ENCODE data around the gene GCG.

The GCG gene

DNA sequence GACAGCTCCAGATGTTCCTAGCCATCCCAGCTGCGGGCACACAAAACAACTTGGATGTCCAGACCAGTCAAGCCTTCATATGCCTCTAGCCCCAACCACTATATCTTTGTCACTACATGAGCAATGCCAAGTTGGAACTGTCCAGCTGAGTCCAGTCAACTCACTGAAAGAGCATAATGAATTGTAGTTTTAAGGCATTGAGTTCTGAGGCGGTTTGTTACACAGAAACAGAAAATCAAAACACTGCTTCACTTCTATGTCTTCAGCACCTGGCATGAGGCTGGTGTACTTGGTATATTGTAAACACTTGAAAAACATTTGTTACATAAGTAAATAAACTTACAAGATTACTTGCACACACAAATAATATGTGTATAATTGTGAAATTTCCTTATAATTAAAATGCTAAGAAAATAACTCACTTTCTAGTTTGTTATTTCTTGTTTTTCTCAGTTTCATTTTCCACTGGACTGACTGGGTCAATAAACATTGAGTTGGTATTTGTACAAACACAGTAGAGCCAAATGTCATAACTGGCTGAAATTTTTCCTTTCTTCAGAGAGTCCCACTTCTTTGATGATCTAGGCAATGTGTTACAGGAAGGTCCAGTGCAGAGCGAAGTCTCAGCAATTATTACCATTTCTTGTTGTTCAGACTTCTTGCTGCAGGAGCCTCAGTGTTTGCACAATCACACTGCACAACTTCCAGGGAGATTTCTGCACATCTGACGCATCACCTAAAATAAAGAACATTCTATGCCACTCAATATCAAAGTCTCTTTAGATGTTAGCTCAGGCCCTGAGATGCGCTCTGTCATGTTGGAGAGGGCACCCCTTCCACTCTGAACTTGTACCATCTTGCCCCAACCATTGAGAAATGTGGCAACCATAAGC, 39.8 kb downstream of the GCG start:
- no peak for DNase-seq (ENCODE audit: low read depth)
- no peak overlapping the region for H3K4me3 ChIP-seq (ENCODE audit: low read depth, low read length)

DNA sequence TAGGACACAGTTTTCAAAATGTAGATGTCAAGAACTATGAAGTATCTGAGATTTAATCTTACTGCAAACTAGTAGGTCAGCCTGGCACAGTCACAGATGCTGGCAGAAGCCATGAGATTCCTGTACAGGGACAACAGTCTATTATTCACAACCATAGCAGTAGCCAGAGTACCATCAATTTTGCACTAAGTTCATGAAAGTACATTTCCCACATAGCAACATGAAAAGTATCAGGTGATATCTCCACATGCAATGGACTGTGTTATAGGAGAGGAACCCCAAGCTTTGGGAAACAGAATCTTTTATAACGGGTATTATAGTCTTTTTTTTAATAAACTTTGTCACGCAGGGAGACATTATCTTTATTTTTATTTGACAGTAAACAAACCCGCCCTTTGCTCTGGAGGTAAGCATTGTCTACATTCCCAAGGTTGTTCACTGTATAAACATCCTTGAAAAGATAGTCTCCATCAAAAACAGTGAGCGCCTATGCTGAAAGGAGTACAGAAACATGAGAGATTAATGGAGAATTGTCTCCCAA, 44.6 kb downstream of the GCG start:
- DNase-seq (ENCODE audit: low read depth), result no peak
- H3K4me3 ChIP-seq (ENCODE audit: low read depth, low read length), result no peak overlapping the region

DNA sequence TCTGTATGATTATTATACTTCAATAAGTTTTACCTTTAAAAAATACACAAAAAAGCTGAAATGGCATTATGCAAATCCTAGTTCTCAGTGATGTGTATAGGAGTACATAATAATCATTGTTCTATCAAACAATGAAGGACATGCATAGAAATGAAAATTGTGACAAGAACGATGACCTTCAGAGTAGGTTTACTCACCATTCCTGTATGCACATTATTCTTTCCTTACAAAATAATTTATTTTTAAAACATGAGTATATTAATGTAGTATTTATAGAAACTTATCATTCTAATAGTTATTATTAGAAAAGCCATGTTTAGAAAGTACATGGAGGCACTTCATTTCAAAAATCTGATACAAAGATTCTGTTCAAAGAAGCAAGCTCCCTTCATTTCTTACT, 45.3 kb downstream of the GCG start:
- DNase-seq (ENCODE audit: low read depth), result no peak

GRCh38 chr2:162106146-162106551, 45.9 kb downstream of the GCG start:
- H3K4me3 ChIP-seq (ENCODE audit: low read depth, low read length), result no peak overlapping the region
- no peak for DNase-seq (ENCODE audit: low read depth)

More for the DNA sequence above, 45.3 kb downstream of the GCG start:
- H3K4me3 ChIP-seq (ENCODE audit: low read depth, low read length), result no peak overlapping the region

DNA sequence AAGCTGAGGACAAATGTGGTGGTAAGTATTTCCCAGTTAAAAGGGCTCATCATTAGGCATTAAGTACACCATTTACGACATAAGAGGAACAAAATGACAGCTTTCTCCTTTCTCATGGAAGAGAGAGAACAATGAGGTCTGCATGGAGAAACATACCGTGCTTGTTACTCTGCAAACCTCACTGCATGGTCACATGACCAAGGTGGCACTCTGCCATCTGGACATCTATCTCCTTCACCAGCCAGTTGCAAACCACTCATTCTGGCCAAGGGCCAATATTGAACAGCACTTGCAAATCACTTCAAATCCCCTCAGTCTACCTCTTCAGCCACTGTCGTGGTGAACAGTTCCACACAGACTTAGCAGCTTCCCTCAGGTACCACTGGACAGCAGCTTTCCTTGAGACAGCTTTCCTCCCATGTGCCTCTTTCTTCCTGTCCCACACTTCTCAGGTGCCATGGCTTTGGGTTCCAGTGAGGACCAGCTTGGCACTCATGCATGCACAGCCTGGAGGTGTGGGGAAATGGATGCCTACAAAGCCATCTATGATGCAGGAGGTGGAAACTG, 48.5 kb downstream of the GCG start:
- DNase-seq (ENCODE audit: low read depth), result no peak
- no peak overlapping the region for H3K4me3 ChIP-seq (ENCODE audit: low read depth, low read length)

GRCh38 chr2:162100579-162100978, 51.5 kb downstream of the GCG start:
- no peak overlapping the region for H3K4me3 ChIP-seq (ENCODE audit: low read depth, low read length)
- no peak for DNase-seq (ENCODE audit: low read depth)

DNA sequence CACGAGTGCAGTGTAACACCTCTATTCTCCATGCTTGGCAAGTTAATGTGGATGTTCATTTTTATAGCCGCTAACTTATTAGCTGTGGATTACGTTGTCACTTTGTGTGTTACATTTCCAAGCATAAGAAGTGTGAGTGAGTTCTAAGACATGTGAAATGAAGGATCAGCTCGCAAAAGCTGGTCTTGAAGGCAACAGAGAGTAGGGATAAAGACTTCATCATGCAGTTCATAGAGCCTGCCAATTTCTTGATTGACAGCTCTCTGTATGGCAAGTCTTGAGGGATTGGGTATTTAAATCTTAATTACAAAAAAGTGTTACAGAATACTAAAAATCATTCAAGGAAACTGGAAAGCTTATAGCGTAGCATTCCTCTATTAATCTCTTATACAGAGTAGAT, 52.2 kb downstream of the GCG start:
- no peak for DNase-seq (ENCODE audit: low read depth)
- H3K4me3 ChIP-seq (ENCODE audit: low read depth, low read length), result no peak overlapping the region
